H1 (cell line): Measurements from ENCODE around the gene POU2AF3.

Experiments used
- EGR1 ChIP-seq: IDR thresholded peaks from 2 replicates; pipeline ENCODE4 v1.6.1; 2011; ENCODE audit warnings: low read depth, low read length, borderline replicate concordance
- NANOG ChIP-seq: IDR thresholded peaks from 2 replicates; pipeline ENCODE4 v1.6.1; 2011; ENCODE audit warnings: low read length, low read depth, mild to moderate bottlenecking, inconsistent platforms; ENCODE audit not compliant: insufficient read depth, poor library complexity, severe bottlenecking
- POLR2A ChIP-seq, 2 experiments: IDR thresholded peaks; 1 replicate in 1 of 2; 2 replicates in 1 of 2; pipeline ENCODE4 v1.6.1; 2011; ENCODE audit warnings: low read depth in 2 of 2, low read length in 2 of 2, mild to moderate bottlenecking in 2 of 2; ENCODE audit errors: control extremely low read depth in 1 of 2
- POLR2AphosphoS5 ChIP-seq: IDR thresholded peaks from 2 replicates; pipeline ENCODE4 v1.6.1; 2011; ENCODE audit warnings: low read depth, low read length
- SIN3A ChIP-seq, 2 experiments: IDR thresholded peaks in 1 of 2; conservative IDR thresholded peaks in 1 of 2; 2 replicates each; pipeline ENCODE4 v1.6.1; 2011 to 2012; ENCODE audit warnings: low read length in 2 of 2, improper control_type of control experiment in 1 of 2, low read depth in 1 of 2, mild to moderate bottlenecking in 1 of 2
- TEAD4 ChIP-seq: IDR thresholded peaks from 2 replicates; pipeline ENCODE4 v1.6.1; 2012; ENCODE audit warnings: low read depth, low read length, inconsistent platforms, mixed read lengths
- TF ChIP-seq, protein P1 (sequence below), 3 experiments: IDR thresholded peaks; 1 replicate in 2 of 3; 2 replicates in 1 of 3; pipeline versions ENCODE4 v1.5.1 to v1.6.1; 2011; ENCODE audit warnings: low read length in 3 of 3, mild to moderate bottlenecking in 3 of 3, inconsistent platforms in 2 of 3, low read depth in 1 of 3, moderate library complexity in 1 of 3; ENCODE audit not compliant: insufficient read depth in 1 of 3; ENCODE audit errors: control extremely low read depth in 1 of 3

DNA sequence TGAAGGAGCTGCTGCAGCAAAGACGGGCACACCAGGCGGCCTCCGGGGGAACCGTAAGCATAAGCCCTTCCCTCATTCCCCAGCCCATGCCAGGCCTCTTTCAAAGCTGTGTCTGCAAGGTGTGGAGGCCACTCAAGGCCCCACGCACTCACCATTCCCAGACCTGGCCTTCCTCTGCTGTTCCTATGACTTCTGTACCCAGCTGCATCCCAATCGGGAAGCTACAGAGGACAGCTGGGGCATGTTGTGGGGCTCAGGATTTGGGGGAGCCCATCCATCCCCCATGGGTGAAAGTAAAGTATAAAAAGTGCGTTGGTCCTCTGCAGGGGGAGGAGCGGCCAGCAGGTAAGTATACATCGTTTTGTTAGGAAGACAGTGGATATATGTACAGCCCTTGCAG is 2.2 kb downstream of the POU2AF3 start:
- TF ChIP-seq EGR1 (no peak), SIN3A (conservative IDR thresholded peaks at IDR 0.05 in 1 of 2, IDR thresholded peaks at IDR 0.05 in 1 of 2; ENCODE audit: low read depth in 1 of 2, low read length in 2 of 2) (no peak), POLR2AphosphoS5 (no peak), NANOG (no peak), TEAD4 (no peak), POLR2A (IDR thresholded peaks at IDR 0.05; ENCODE audit: control extremely low read depth in 1 of 2, low read depth in 2 of 2, low read length in 2 of 2) (no peak)
- TF ChIP-seq, protein P1, sequence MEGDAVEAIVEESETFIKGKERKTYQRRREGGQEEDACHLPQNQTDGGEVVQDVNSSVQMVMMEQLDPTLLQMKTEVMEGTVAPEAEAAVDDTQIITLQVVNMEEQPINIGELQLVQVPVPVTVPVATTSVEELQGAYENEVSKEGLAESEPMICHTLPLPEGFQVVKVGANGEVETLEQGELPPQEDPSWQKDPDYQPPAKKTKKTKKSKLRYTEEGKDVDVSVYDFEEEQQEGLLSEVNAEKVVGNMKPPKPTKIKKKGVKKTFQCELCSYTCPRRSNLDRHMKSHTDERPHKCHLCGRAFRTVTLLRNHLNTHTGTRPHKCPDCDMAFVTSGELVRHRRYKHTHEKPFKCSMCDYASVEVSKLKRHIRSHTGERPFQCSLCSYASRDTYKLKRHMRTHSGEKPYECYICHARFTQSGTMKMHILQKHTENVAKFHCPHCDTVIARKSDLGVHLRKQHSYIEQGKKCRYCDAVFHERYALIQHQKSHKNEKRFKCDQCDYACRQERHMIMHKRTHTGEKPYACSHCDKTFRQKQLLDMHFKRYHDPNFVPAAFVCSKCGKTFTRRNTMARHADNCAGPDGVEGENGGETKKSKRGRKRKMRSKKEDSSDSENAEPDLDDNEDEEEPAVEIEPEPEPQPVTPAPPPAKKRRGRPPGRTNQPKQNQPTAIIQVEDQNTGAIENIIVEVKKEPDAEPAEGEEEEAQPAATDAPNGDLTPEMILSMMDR (IDR thresholded peaks at IDR 0.05; ENCODE audit: control extremely low read depth in 1 of 3, insufficient read depth in 1 of 3, low read depth in 1 of 3, low read length in 3 of 3), result no peak
